ENCODE measurements around the gene JADE2.
"Not testable (repeated sequence)": the region's sequence is repeated elsewhere in the genome, so short reads cannot be mapped to it uniquely, and the experiment has no call there.

Gene JADE2

DNA sequence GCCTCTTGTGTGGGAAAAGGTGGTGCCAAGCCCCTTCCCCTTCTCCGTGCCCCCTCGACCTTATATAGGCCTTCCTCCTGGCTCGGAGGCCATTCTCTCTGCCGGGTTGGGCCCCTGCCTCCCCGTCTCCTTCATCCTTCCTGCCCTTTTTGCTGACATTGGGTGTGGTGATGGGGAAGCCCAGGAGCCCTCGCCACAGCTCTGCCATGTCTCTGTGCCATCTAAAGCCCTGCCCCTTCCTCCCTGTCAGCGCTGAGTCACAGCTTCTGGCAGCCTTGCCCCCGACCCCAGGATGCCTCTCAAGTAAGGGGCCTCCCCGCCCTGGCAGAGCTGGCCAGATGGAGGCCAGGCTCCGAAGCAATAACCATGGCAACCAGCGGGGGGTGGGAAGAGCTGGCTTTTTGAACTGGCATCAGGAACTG, 30.4 kb downstream of the JADE2 start:
- Histone ChIP-seq H4K91ac (ENCODE audit: low read depth, low read length, poor library complexity) (no peak overlapping the region), H2BK120ac (ENCODE audit: low read depth, low read length) (no peak overlapping the region), H3K4me2 (ENCODE audit: insufficient read depth, low read length, poor library complexity, severe bottlenecking) (no peak overlapping the region), H3K4me1 (ENCODE audit: control insufficient read depth in 2 of 2, insufficient read depth in 1 of 2, low read depth in 1 of 2, low read length in 2 of 2) (peaks cover 3 to 13% of the 10 kb centered on the region in 2 donors), H3K9ac (ENCODE audit: low read depth, low read length, poor library complexity) (no peak overlapping the region), H2BK12ac (ENCODE audit: low read length) (no peak overlapping the region), H3K23ac (ENCODE audit: low read depth, low read length, poor library complexity) (no peak overlapping the region), H4K8ac (ENCODE audit: low read depth, low read length) (no peak overlapping the region), H3K27me3 (ENCODE audit: control insufficient read depth in 3 of 3, insufficient read depth in 3 of 3, low read depth in 1 of 3, low read length in 3 of 3) (no peaks in the 10 kb centered on the region), H3K4ac (ENCODE audit: low read length) (no peak overlapping the region), H3K27ac (replicated peaks; ENCODE audit: low read length) (peak overlapping the region; percentile 35), H3K18ac (ENCODE audit: low read length) (no peak overlapping the region), H2BK15ac (ENCODE audit: low read length) (peak overlapping the region; percentile 64), H3K14ac (ENCODE audit: low read length) (no peak overlapping the region), H2AK5ac (ENCODE audit: low read depth, low read length) (peak overlapping the region; percentile 84), H3K4me3 (ENCODE audit: low read length in 2 of 2) (no peak overlapping the region), H3K36me3 (replicated peaks in 1 of 2; ENCODE audit: control insufficient read depth in 2 of 2, insufficient read depth in 2 of 2, low read length in 2 of 2) (no peaks in the 10 kb centered on the region), H3K79me1 (ENCODE audit: low read depth, low read length) (no peaks in the 10 kb centered on the region), H3K9me3 (replicated peaks in 1 of 2; ENCODE audit: control insufficient read depth in 2 of 2, insufficient read depth in 1 of 2, low read depth in 1 of 2, low read length in 2 of 2) (no peaks in the 10 kb centered on the region), H2AFZ (ENCODE audit: low read length) (no peak overlapping the region), H2BK5ac (ENCODE audit: low read length) (peak overlapping the region; percentile 87)
- no CpG with 5 or more reads among the region's 11 CpGs for WGBS, 2 donors (ENCODE audit: extremely low coverage in 2 of 2, insufficient read length in 2 of 2, insufficient replicate concordance in 1 of 2)
- peak; percentile 39 for DNase-seq (ENCODE audit: low spot score)

DNA sequence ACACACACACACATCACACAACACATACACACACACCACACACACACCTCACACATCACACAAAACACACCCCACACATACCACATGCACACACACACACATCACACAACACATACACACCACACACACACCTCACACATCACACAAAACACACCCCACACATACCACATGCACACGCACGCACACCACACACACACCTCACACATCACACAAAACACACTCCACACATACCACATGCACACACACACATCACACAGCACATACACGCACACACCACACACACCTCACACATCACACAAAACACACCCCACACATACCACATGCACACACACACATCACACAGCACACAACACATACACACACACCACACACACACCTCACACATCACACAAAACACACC, 31.1 kb downstream of the JADE2 start:
- Histone ChIP-seq H3K4me1 (ENCODE audit: control insufficient read depth in 2 of 2, insufficient read depth in 1 of 2, low read depth in 1 of 2, low read length in 2 of 2) (peaks cover 3 to 13% of the 10 kb centered on the region in 2 donors), H3K14ac (ENCODE audit: low read length) (peak overlapping the region; percentile 14), H3K4me3 (ENCODE audit: low read length in 2 of 2) (peak overlapping the region in 1 of 2 donors; percentile 71)
- not testable (repeated sequence) for H4K91ac ChIP-seq (ENCODE audit: low read depth, low read length, poor library complexity); H3K36me3 ChIP-seq (replicated peaks in 1 of 2; ENCODE audit: control insufficient read depth in 2 of 2, insufficient read depth in 2 of 2, low read length in 2 of 2); H3K9me3 ChIP-seq (replicated peaks in 1 of 2; ENCODE audit: control insufficient read depth in 2 of 2, insufficient read depth in 1 of 2, low read depth in 1 of 2, low read length in 2 of 2); H3K79me1 ChIP-seq (ENCODE audit: low read depth, low read length); H2AK5ac ChIP-seq (ENCODE audit: low read depth, low read length); H2AFZ ChIP-seq (ENCODE audit: low read length); H2BK15ac ChIP-seq (ENCODE audit: low read length); H2BK12ac ChIP-seq (ENCODE audit: low read length); H3K4ac ChIP-seq (ENCODE audit: low read length); H2BK120ac ChIP-seq (ENCODE audit: low read depth, low read length); DNase-seq (ENCODE audit: low spot score); H4K8ac ChIP-seq (ENCODE audit: low read depth, low read length); H2BK5ac ChIP-seq (ENCODE audit: low read length); H3K23ac ChIP-seq (ENCODE audit: low read depth, low read length, poor library complexity); H3K27me3 ChIP-seq (ENCODE audit: control insufficient read depth in 3 of 3, insufficient read depth in 3 of 3, low read depth in 1 of 3, low read length in 3 of 3); H3K9ac ChIP-seq (ENCODE audit: low read depth, low read length, poor library complexity); H3K27ac ChIP-seq (replicated peaks; ENCODE audit: low read length); H3K4me2 ChIP-seq (ENCODE audit: insufficient read depth, low read length, poor library complexity, severe bottlenecking); H3K18ac ChIP-seq (ENCODE audit: low read length)
- WGBS, 2 donors (ENCODE audit: extremely low coverage in 2 of 2, insufficient read length in 2 of 2, insufficient replicate concordance in 1 of 2): 100% methylated on average over 3 of the region's 3 CpGs; no CpG with 5 or more reads in 1 of the 2 donors

DNA sequence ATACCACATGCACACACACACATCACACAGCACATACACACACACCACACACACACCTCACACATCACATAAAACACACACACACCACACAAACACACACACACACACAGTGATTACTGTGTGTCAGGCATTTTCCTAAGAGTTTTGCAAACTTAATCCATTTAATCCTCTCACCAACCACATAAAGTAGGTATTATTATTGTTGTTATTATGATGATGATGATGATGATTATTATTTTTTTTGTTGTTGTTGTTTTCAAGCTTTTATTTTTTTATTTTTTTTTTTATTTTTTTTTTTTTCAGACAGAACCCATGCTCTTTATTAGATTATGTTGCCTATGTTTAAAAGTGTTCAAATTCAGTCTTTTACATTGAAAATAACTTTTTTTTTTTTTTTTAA, 31.5 kb downstream of the JADE2 start:
- Histone ChIP-seq H3K23ac (ENCODE audit: low read depth, low read length, poor library complexity) (no peak overlapping the region), H3K9me3 (replicated peaks in 1 of 2; ENCODE audit: control insufficient read depth in 2 of 2, insufficient read depth in 1 of 2, low read depth in 1 of 2, low read length in 2 of 2) (no peaks in the 10 kb centered on the region), H2BK120ac (ENCODE audit: low read depth, low read length) (no peak overlapping the region), H4K8ac (ENCODE audit: low read depth, low read length) (no peak overlapping the region), H3K9ac (ENCODE audit: low read depth, low read length, poor library complexity) (no peak overlapping the region), H3K27me3 (ENCODE audit: control insufficient read depth in 3 of 3, insufficient read depth in 3 of 3, low read depth in 1 of 3, low read length in 3 of 3) (no peaks in the 10 kb centered on the region), H2BK5ac (ENCODE audit: low read length) (no peak overlapping the region), H3K27ac (replicated peaks; ENCODE audit: low read length) (no peak overlapping the region), H2BK12ac (ENCODE audit: low read length) (no peak overlapping the region), H3K4ac (ENCODE audit: low read length) (no peak overlapping the region), H3K4me3 (ENCODE audit: low read length in 2 of 2) (no peak overlapping the region), H3K14ac (ENCODE audit: low read length) (no peak overlapping the region), H2BK15ac (ENCODE audit: low read length) (no peak overlapping the region), H3K36me3 (replicated peaks in 1 of 2; ENCODE audit: control insufficient read depth in 2 of 2, insufficient read depth in 2 of 2, low read length in 2 of 2) (no peaks in the 10 kb centered on the region), H3K79me1 (ENCODE audit: low read depth, low read length) (no peaks in the 10 kb centered on the region), H3K4me1 (ENCODE audit: control insufficient read depth in 2 of 2, insufficient read depth in 1 of 2, low read depth in 1 of 2, low read length in 2 of 2) (peaks cover 3 to 14% of the 10 kb centered on the region in 2 donors), H2AFZ (ENCODE audit: low read length) (no peak overlapping the region), H3K18ac (ENCODE audit: low read length) (no peak overlapping the region), H2AK5ac (ENCODE audit: low read depth, low read length) (no peak overlapping the region), H4K91ac (ENCODE audit: low read depth, low read length, poor library complexity) (no peak overlapping the region), H3K4me2 (ENCODE audit: insufficient read depth, low read length, poor library complexity, severe bottlenecking) (no peak overlapping the region)
- DNase-seq (ENCODE audit: low spot score): no peak

DNA sequence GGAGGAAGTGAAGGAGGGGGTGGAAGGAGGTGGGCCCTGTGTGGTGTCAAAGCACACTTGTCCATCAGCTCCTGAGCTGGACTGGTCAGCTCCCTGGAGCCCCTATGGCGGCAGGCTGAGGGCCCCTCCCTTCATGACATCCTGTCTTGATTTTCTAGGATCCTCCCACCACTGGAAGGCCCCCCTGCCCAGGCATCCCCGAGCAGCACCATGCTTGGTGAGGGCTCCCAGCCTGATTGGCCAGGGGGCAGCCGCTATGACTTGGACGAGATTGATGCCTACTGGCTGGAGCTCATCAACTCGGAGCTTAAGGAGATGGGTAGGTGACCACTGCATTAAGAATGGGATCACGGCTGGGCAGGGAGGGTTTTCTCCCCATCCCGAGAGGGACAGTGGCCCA, 34.2 kb downstream of the JADE2 start:
- H3K4me3 ChIP-seq (ENCODE audit: low read length in 2 of 2): no peak overlapping the region
- no peak overlapping the region for H3K4me2 ChIP-seq (ENCODE audit: insufficient read depth, low read length, poor library complexity, severe bottlenecking)
- WGBS, 2 donors (ENCODE audit: extremely low coverage in 2 of 2, insufficient read length in 2 of 2, insufficient replicate concordance in 1 of 2): no CpG with 5 or more reads among the region's 7 CpGs
- peak overlapping the region; percentile 70 for H2AK5ac ChIP-seq (ENCODE audit: low read depth, low read length)
- no peak overlapping the region for H3K4ac ChIP-seq (ENCODE audit: low read length)
- H3K9ac ChIP-seq (ENCODE audit: low read depth, low read length, poor library complexity): no peak overlapping the region
- H2BK120ac ChIP-seq (ENCODE audit: low read depth, low read length): no peak overlapping the region
- peaks cover 3 to 15% of the 10 kb centered on the region in 2 donors for H3K4me1 ChIP-seq (ENCODE audit: control insufficient read depth in 2 of 2, insufficient read depth in 1 of 2, low read depth in 1 of 2, low read length in 2 of 2)
- H3K27ac ChIP-seq (replicated peaks; ENCODE audit: low read length): no peak overlapping the region
- no peaks in the 10 kb centered on the region for H3K36me3 ChIP-seq (replicated peaks in 1 of 2; ENCODE audit: control insufficient read depth in 2 of 2, insufficient read depth in 2 of 2, low read length in 2 of 2)
- H2AFZ ChIP-seq (ENCODE audit: low read length): no peak overlapping the region
- H3K27me3 ChIP-seq (ENCODE audit: control insufficient read depth in 3 of 3, insufficient read depth in 3 of 3, low read depth in 1 of 3, low read length in 3 of 3): no peaks in the 10 kb centered on the region
- no peak overlapping the region for H2BK15ac ChIP-seq (ENCODE audit: low read length)
- DNase-seq (ENCODE audit: low spot score): no peak
- no peak overlapping the region for H3K23ac ChIP-seq (ENCODE audit: low read depth, low read length, poor library complexity)
- no peak overlapping the region for H2BK12ac ChIP-seq (ENCODE audit: low read length)
- H3K9me3 ChIP-seq (replicated peaks in 1 of 2; ENCODE audit: control insufficient read depth in 2 of 2, insufficient read depth in 1 of 2, low read depth in 1 of 2, low read length in 2 of 2): no peaks in the 10 kb centered on the region
- H3K79me1 ChIP-seq (ENCODE audit: low read depth, low read length): no peaks in the 10 kb centered on the region
- no peak overlapping the region for H4K91ac ChIP-seq (ENCODE audit: low read depth, low read length, poor library complexity)
- peak overlapping the region; percentile 39 for H2BK5ac ChIP-seq (ENCODE audit: low read length)
- H3K14ac ChIP-seq (ENCODE audit: low read length): peak overlapping the region; percentile 21
- no peak overlapping the region for H4K8ac ChIP-seq (ENCODE audit: low read depth, low read length)
- peak overlapping the region; percentile 28 for H3K18ac ChIP-seq (ENCODE audit: low read length)

Data from neuronal stem cell (in vitro differentiated cells).